GM19193 (cell line): Measurements from ENCODE around the gene PRKRIP1.

Experiments used
- POLR2A ChIP-seq: IDR thresholded peaks from 4 replicates; pipeline ENCODE4 v1.6.1; 2011; ENCODE audit not compliant: insufficient read depth, insufficient read length; ENCODE audit errors: extremely low read depth

Gene PRKRIP1

DNA sequence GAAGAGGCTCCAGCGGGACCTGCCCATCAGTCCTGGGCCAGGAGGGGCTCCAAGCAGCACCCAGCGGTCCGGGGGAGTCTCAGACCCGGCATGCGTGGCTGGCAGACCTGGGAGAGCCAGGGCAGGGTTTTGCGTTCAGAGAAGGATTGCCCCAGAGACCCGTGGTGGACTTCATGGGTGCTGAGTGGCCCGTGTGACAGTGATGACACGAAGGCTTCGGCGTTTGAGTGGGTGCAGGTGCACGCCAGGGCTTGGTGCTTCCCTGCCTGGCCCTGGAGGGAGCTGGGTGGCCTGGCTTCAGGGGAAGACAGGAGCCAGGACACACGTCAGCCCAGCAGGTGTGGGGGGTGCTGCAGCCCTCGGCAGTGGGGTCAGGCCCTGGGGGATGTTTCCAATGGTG lies 51.1 kb downstream of the PRKRIP1 start:
- no peak for TF ChIP-seq POLR2A

GRCh38 chr7:102449136-102449535 lies 53.0 kb downstream of the PRKRIP1 start:
- TF ChIP-seq POLR2A: no peak

GRCh38 chr7:102450242-102450641 lies 54.1 kb downstream of the PRKRIP1 start:
- TF ChIP-seq POLR2A: no peak

DNA sequence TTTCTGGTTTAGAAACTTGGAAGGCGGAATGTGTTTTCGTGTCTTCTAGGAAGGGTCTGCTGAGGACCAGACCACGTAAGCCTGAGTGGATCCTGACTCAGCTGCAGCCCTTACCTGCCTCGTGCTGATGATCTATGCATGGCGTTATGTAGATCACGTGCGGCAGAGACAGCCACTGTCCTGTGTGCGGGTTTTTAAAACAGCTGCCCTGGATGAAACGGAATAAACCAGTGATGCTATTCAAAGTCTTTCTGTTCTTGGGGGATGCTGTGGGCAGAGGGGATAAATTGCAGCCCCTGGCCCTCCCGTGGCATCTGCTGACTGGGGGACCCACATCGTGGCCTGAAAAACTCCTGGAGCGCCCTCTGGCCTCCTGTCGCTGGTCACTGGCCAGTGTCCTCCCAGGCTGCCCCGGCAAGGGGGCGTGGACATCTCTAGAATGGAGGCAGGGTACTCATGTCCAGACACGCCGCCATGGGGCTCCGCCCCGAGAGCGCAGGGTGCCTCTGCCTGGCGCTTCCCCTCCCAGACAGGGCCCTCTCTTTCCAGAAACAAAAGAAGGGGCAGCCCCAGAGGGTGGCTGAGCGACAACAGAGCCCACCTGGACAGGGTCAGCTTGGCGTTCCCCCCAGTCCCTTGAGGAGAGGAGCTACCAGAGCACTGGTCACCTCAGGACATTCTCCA lies 55.4 kb downstream of the PRKRIP1 start:
- no peak for TF ChIP-seq POLR2A

- no peak for TF ChIP-seq POLR2A
Observed at GRCh38 chr7:102452451-102452850, 56.3 kb downstream of the PRKRIP1 start.

DNA sequence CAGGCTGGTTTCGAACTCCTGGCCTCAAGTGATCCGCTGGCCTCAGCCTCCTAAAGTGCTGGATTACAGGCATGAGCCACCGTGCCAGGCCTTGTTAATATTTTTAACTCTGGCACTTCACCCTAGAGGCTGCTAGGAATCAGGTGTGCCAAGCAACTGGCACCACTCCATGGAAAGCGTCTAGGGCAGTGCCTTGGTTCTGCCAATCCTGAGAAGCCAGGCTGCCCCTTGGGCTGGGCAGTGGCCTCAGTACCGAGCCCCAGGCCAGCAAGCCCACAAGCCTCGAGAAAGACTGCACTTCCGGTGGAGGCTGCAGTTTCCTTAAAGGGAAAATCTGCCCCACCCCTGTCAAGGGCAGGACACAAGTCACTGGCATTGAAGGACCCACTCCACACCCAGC lies 57.2 kb downstream of the PRKRIP1 start:
- TF ChIP-seq POLR2A: no peak

DNA sequence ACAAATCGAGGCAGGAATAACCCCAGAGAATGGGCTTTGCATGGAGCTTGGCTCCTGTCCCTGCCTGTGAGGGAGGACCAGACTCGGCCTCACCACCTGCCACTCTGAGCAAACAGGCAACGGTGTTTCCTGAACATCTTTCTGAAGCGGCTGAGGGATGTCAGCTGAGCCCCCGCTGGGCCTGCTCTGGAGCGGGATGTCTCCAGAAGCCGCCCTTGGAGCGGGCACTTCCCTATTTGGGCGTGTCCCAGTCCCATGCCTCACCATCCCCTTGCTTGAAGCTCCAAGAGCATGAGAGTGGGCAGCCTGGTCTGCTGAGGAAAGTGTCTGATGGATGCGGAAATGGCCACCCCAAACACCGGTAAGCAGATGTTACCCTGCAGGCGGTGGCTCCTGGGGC lies 58.3 kb downstream of the PRKRIP1 start:
- no peak for TF ChIP-seq POLR2A

DNA sequence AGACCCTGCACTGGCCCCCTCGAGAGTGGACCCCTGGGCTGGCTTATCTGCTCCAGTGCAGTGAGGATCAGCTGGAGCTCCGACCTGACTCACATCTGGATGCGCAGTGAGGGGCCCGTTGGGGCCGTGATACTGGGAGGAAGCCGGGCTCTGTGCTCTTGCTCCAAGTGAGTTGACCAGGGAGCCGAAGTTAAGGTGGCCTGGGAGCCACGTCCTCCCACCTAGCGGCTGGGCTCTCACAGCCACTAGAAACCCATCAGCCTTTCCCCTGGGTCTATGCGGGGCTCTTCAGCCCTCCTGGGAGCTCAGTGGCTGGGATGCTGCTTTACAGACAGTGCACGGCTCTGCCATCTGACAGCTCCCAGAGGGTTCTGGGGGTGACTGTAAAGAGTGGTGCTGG lies 59.4 kb downstream of the PRKRIP1 start:
- no peak for TF ChIP-seq POLR2A

GRCh38 chr7:102456327-102456726 lies 60.2 kb downstream of the PRKRIP1 start:
- no peak for TF ChIP-seq POLR2A

- no peak for TF ChIP-seq POLR2A
Observed at GRCh38 chr7:102457352-102457924, 61.3 kb downstream of the PRKRIP1 start.

GRCh38 chr7:102459221-102459844 lies 63.2 kb downstream of the PRKRIP1 start:
- no peak for TF ChIP-seq POLR2A

DNA sequence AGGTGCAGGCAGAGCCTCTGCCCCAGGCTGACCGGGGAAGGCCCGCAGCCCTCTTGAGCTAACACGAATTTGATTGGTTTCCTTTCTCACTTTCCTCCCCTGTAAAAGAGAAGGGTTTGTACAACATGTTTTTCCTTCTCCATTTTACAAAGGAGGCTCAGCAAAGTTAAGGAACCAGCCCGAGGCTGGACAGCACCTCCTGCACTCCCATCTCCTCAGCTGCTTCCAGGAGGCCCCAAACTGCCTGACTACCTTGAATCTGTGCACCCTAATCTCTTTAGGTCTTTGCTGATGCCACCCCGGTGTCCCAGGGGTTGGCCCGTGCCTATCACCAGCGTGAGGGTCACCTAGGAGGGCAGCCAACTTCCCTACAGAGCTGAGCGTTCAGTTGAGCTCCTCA lies 64.3 kb downstream of the PRKRIP1 start:
- no peak for TF ChIP-seq POLR2A

DNA sequence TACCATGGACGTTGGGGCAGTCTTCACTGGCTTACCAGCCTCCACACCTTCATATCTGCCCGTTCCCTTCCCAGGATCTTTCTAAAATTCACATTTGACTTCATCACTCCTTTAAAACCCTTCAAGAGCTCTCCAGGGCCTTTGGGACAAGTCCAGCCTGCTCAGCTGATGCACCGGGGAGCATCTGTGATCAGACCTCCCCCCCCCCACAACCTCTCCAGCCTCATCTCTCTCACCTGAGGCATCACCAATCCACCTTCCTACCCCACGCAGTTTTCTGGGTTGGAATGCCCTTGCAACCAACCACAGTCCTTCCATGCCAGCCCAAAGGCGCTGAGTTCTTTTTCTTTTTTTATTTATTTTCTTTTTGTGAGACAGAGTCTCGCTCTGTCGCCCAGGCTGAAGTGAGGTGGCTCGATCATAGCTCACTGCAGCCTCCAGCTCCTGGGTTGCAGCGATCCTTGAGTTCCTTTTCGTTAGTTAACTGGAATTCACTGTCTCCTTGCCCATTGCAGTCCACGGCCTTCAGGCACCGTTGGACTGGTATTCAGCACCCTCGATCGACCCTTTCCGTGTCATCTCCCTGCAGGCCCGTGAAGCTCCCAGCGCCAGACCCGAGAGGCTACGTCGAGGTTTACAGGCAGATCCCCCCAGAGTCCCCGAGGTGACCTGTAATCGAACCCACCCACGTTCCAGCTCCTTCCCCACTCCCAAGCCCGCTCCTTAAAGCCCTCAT lies 67.8 kb downstream of the PRKRIP1 start:
- TF ChIP-seq POLR2A: no peak

DNA sequence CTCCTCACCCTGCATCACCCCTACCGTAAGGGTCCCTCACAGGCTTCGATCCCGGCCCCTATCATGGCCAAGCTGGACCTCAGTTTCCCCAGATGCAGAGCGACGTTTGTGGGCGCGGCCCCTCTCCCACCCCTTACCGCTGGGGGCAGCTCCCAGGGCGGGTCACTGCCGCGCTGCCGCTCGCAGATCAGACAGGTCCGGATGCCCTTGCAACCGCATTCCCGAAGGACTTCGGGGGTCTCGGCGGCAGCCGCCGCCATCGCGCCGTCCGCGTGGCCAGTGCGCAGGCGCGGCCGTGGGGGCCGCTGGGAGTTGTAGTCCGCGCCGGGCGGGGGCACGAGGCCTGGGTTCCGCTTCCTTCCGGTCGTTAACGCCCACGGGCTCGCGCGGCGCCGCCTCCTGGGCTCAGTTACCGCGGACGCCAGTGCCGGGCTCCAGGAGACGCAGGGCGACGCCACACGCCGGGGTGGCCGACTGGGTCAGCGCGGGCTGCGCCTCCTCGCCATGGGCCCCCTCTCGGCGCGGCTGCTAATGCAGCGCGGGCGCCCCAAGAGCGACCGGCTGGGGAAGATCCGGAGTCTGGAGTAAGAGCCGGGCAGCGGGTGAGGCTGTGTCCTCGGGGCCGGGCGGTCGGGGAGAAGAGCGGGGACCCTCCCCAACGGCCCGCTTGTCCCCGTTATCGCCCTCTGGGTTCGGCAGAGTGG lies 68.6 kb downstream of the PRKRIP1 start, which contains the start of the genes ALKBH4 and LRWD1:
TSS of gene ALKBH4 (minus strand) at position 287 of the 704 bp plus-strand sequence. CDS start at position 260, 27 bp downstream.
TSS of gene LRWD1 (plus strand) at position 408 of the 704 bp plus-strand sequence. CDS start at position 505, 97 bp downstream.
- TF ChIP-seq POLR2A: peak; percentile 81

- TF ChIP-seq POLR2A: no peak
Observed at GRCh38 chr7:102466097-102466496, 69.9 kb downstream of the PRKRIP1 start.
